WTC11 (cell line): ENCODE data around the gene MC3R. TPM values are rescaled to one million over a fixed set of nuclear protein-coding genes. Genes with fewer than 3 reads are reported as not detected.
"Not testable (repeated sequence)": the region's sequence is repeated elsewhere in the genome, so short reads cannot be mapped to it uniquely, and the experiment has no call there.

Experiments used
- ATAC-seq: fragments of 200-7000 bp; cut with Tn5 transposase; 2 replicates; pipeline ENCODE4 v1.10.0; 2021; ENCODE audit warnings: mild to moderate bottlenecking, moderate library complexity
- CTCF ChIA-PET: fragments of 300-600 bp; sonication (Branson Sonifier 250); formaldehyde crosslinking; loops from one replicate; lab custom pipeline; 2021; ENCODE audit warnings: antibody characterized with exemption; lab: Charles Lee
- POLR2A ChIA-PET: fragments of 350-600 bp; sonication (Branson Sonifier 250); formaldehyde crosslinking; loops from one replicate; lab custom pipeline; 2021; ENCODE audit warnings: antibody characterized with exemption; lab: Charles Lee
- DNase-seq: peaks from one replicate; pipeline ENCODE4 v3.0.0; 2021; ENCODE audit warnings: low spot score
- H3K27ac Mint-ChIP-seq: 2 replicates; pipeline ENCODE4 v1.8.0; 2021; ENCODE audit warnings: mixed read lengths
- H3K27me3 Mint-ChIP-seq: 2 replicates; pipeline ENCODE4 v1.8.0; 2021; ENCODE audit warnings: low read depth, mild to moderate bottlenecking, moderate library complexity, mixed read lengths
- H3K36me3 Mint-ChIP-seq: 2 replicates; pipeline ENCODE4 v1.8.0; 2021; ENCODE audit warnings: mixed read lengths
- H3K4me1 Mint-ChIP-seq: 2 replicates; pipeline ENCODE4 v1.8.0; 2022; ENCODE audit warnings: mixed read lengths
- H3K4me3 Mint-ChIP-seq: 2 replicates; pipeline ENCODE4 v1.8.0; 2021; ENCODE audit warnings: mild to moderate bottlenecking, moderate library complexity, mixed read lengths
- H3K9me3 Mint-ChIP-seq: 2 replicates; pipeline ENCODE4 v1.8.0; 2021; ENCODE audit warnings: mixed read lengths
- CBFB ChIP-seq: sonication (generic); formaldehyde crosslinking; IDR thresholded peaks from 2 replicates; pipeline ENCODE4 v1.8.1; 2022; ENCODE audit warnings: mild to moderate bottlenecking, low read depth, missing genetic modification reagents
- FOXP1 ChIP-seq: sonication (generic); formaldehyde crosslinking; IDR thresholded peaks from 2 replicates; pipeline ENCODE4 v1.8.0; 2022; ENCODE audit warnings: missing genetic modification reagents, mild to moderate bottlenecking, moderate library complexity, borderline replicate concordance
- NFE2L1 ChIP-seq: sonication (generic); formaldehyde crosslinking; IDR thresholded peaks from 2 replicates; pipeline ENCODE4 v1.8.1; 2023; ENCODE audit warnings: missing genetic modification reagents
- OVOL2 ChIP-seq: fragments of 250-450 bp; sonication (Bioruptor Pico); IDR thresholded peaks from 2 replicates; pipeline ENCODE4 v1.9.0; 2021; ENCODE audit warnings: mild to moderate bottlenecking, borderline replicate concordance
- ZNF671 ChIP-seq: fragments of 250-450 bp; sonication (Bioruptor Pico); IDR thresholded peaks from 2 replicates; pipeline ENCODE4 v1.8.0; 2021; ENCODE audit warnings: mild to moderate bottlenecking
- total RNA-seq: library from RNA; stranded (reverse); gene quantifications from 3 replicates; pipeline ENCODE4 v1.2.3, GENCODE V29; 2021
- TF ChIP-seq, protein P1 (sequence below): sonication (generic); formaldehyde crosslinking; IDR thresholded peaks from 2 replicates; pipeline ENCODE4 v1.8.1; 2023; ENCODE audit warnings: mild to moderate bottlenecking, moderate library complexity, missing genetic modification reagents
- TF ChIP-seq, protein P2 (sequence below): sonication (generic); formaldehyde crosslinking; IDR thresholded peaks from 2 replicates; pipeline ENCODE4 v1.8.1; 2022; ENCODE audit warnings: low read depth, mild to moderate bottlenecking, moderate library complexity, missing genetic modification reagents, borderline replicate concordance
- TF ChIP-seq, protein P3 (sequence below): sonication (generic); formaldehyde crosslinking; IDR thresholded peaks from 2 replicates; pipeline ENCODE4 v1.8.1; 2023; ENCODE audit warnings: mild to moderate bottlenecking, missing genetic modification reagents
- TF ChIP-seq, protein P4 (sequence below): fragments of 250-450 bp; sonication (Bioruptor Pico); conservative IDR thresholded peaks from 2 replicates; pipeline ENCODE4 v1.9.0; 2021; ENCODE audit warnings: mild to moderate bottlenecking
- TF ChIP-seq, protein P5 (sequence below): fragments of 250-450 bp; sonication (Bioruptor Pico); IDR thresholded peaks from 2 replicates; pipeline ENCODE4 v1.9.0; 2021; ENCODE audit warnings: mild to moderate bottlenecking, borderline replicate concordance
- TF ChIP-seq, protein P6 (sequence below): fragments of 250-450 bp; sonication (Bioruptor Pico); IDR thresholded peaks from 2 replicates; pipeline ENCODE4 v1.9.0; 2021; ENCODE audit warnings: mild to moderate bottlenecking
- TF ChIP-seq, protein P7 (sequence below): sonication (generic); formaldehyde crosslinking; IDR thresholded peaks from 2 replicates; pipeline ENCODE4 v1.8.1; 2023; ENCODE audit warnings: mild to moderate bottlenecking, missing genetic modification reagents
- TF ChIP-seq, protein P8 (sequence below): sonication (generic); formaldehyde crosslinking; IDR thresholded peaks from 2 replicates; pipeline ENCODE4 v1.8.1; 2022; ENCODE audit warnings: low read depth, missing genetic modification reagents, borderline replicate concordance

The MC3R gene
- total RNA-seq, 1 experiment from 2014 or later, result not detected

DNA sequence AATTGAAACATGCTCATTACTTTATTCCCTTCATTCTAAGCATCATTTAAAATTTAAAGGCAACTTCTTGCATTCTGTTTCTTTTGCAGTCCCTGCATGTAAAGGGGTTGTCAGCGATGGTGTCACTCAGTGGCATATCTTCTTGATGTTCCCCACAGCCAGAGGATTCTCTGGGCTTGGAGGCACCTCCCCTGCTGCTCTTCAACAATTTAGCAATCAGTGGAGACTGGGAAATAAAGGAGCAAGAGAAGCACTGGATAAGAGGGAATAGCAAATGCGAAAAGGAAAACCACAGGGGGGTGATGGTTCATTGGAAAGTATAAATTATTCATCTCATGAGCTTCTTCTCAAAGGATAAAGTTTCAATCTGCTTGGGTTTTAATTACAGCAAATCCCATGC lies 30.7 kb upstream of the MC3R start:
- Mint-ChIP-seq H3K27me3 (peaks cover 19% of the 10 kb centered on the region), H3K36me3 (peaks cover 79% of the 10 kb centered on the region), H3K4me1 (no peaks in the 10 kb centered on the region), H3K27ac (no peak overlapping the region), H3K4me3 (no peak overlapping the region), H3K9me3 (peaks cover 88% of the 10 kb centered on the region)
- no peak for ATAC-seq
- POLR2A ChIA-PET, result no interaction called here
- TF ChIP-seq, protein P1, sequence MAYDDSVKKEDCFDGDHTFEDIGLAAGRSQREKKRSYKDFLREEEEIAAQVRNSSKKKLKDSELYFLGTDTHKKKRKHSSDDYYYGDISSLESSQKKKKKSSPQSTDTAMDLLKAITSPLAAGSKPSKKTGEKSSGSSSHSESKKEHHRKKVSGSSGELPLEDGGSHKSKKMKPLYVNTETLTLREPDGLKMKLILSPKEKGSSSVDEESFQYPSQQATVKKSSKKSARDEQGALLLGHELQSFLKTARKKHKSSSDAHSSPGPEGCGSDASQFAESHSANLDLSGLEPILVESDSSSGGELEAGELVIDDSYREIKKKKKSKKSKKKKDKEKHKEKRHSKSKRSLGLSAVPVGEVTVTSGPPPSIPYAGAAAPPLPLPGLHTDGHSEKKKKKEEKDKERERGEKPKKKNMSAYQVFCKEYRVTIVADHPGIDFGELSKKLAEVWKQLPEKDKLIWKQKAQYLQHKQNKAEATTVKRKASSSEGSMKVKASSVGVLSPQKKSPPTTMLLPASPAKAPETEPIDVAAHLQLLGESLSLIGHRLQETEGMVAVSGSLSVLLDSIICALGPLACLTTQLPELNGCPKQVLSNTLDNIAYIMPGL (CRISPR knock-in tag), result no peak
- TF ChIP-seq, protein P2, sequence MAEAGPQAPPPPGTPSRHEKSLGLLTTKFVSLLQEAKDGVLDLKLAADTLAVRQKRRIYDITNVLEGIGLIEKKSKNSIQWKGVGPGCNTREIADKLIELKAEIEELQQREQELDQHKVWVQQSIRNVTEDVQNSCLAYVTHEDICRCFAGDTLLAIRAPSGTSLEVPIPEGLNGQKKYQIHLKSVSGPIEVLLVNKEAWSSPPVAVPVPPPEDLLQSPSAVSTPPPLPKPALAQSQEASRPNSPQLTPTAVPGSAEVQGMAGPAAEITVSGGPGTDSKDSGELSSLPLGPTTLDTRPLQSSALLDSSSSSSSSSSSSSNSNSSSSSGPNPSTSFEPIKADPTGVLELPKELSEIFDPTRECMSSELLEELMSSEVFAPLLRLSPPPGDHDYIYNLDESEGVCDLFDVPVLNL (CRISPR knock-in tag), result no peak
- CTCF ChIA-PET, result no interaction called here
- no peak for DNase-seq

DNA sequence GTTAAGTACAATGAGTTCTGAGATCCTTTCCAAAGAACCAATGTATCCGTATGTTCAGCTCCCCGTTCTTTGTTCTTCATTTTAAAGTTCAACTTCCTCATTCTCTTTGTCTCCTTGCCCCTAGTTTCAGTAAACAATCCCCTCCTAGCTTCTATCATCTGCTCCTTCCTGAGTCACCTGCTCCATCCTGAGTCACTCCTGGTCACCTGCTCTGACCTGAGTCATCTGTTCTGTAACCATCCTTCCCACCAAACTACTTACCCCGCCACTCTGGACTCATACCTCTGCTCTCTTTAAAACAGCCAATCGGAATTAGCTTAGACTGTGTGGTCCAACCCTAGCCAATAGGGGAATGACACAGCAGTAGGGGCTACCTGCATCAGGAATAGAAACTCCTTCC lies 27.3 kb upstream of the MC3R start:
- H3K4me1 Mint-ChIP-seq, H3K27ac Mint-ChIP-seq, ATAC-seq, H3K4me3 Mint-ChIP-seq, POLR2A ChIA-PET, CTCF ChIA-PET, DNase-seq: not testable (repeated sequence)
- H3K36me3 Mint-ChIP-seq, result peaks cover 80% of the 10 kb centered on the region
- peaks cover 14% of the 10 kb centered on the region for H3K27me3 Mint-ChIP-seq
- H3K9me3 Mint-ChIP-seq, result peaks cover 94% of the 10 kb centered on the region

DNA sequence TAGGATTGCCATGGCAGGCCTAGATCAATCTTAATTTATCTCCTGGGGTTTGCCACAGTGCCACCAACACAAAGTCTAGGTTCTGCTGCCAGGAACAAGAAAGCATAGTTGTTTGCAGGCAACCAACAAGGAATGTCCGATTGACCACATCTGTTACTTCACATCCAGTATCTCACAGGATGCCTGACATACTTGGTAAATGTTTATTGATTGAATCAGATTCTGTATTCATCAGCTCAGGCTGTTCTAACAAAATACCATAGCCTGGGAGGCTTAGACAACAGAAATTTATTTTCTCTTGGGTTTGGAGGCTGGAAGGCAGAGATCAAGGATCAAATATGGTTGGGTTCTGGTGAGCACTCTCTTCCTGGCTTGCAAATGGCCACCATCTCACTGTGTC lies 26.3 kb upstream of the MC3R start:
- no peak for ATAC-seq
- Mint-ChIP-seq H3K36me3 (peaks cover 82% of the 10 kb centered on the region), H3K4me1 (no peaks in the 10 kb centered on the region), H3K9me3 (peaks cover 96% of the 10 kb centered on the region), H3K27me3 (peaks cover 14% of the 10 kb centered on the region), H3K27ac (no peak overlapping the region), H3K4me3 (no peak overlapping the region)
- DNase-seq, result no peak
- POLR2A ChIA-PET, result no interaction called here
- CTCF ChIA-PET, result no interaction called here
- TF ChIP-seq, protein P3, sequence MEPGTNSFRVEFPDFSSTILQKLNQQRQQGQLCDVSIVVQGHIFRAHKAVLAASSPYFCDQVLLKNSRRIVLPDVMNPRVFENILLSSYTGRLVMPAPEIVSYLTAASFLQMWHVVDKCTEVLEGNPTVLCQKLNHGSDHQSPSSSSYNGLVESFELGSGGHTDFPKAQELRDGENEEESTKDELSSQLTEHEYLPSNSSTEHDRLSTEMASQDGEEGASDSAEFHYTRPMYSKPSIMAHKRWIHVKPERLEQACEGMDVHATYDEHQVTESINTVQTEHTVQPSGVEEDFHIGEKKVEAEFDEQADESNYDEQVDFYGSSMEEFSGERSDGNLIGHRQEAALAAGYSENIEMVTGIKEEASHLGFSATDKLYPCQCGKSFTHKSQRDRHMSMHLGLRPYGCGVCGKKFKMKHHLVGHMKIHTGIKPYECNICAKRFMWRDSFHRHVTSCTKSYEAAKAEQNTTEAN, result no peak
- no peak for TF ChIP-seq FOXP1 (CRISPR knock-in tag)
- no peak for TF ChIP-seq OVOL2 (CRISPR knock-in tag)
- TF ChIP-seq, protein P4, sequence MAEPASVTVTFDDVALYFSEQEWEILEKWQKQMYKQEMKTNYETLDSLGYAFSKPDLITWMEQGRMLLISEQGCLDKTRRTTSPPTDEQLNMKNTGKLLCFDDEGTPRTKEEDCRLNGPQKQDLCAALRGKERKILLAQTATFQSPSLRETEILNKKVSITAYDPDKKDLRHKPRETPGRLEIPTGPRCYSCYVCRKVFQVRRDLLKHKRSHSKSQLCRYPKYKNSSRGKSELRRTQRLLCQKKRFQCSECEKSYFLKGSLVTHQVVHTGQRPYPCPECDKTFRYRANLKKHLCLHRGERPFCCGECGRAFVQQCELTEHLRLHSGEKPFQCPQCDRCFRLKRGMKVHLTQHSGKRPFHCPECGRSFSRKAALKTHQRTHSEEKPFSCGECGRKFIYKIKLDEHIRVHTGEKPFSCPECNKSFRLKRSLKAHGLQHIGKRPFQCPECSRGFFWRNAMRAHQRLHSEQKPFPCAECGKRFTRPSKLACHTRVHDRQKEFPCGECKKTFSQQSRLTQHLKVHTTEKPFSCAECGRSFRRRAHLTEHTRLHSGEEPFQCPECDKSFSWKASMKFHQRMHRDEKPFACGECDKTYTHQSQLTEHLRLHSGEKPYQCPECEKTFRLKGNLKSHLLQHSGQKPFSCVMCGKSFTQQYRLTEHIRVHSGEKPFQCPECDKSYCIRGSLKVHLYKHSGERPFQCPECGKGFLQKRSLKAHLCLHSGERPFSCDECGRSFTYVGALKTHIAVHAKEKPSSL, result no peak
- TF ChIP-seq, protein P5, sequence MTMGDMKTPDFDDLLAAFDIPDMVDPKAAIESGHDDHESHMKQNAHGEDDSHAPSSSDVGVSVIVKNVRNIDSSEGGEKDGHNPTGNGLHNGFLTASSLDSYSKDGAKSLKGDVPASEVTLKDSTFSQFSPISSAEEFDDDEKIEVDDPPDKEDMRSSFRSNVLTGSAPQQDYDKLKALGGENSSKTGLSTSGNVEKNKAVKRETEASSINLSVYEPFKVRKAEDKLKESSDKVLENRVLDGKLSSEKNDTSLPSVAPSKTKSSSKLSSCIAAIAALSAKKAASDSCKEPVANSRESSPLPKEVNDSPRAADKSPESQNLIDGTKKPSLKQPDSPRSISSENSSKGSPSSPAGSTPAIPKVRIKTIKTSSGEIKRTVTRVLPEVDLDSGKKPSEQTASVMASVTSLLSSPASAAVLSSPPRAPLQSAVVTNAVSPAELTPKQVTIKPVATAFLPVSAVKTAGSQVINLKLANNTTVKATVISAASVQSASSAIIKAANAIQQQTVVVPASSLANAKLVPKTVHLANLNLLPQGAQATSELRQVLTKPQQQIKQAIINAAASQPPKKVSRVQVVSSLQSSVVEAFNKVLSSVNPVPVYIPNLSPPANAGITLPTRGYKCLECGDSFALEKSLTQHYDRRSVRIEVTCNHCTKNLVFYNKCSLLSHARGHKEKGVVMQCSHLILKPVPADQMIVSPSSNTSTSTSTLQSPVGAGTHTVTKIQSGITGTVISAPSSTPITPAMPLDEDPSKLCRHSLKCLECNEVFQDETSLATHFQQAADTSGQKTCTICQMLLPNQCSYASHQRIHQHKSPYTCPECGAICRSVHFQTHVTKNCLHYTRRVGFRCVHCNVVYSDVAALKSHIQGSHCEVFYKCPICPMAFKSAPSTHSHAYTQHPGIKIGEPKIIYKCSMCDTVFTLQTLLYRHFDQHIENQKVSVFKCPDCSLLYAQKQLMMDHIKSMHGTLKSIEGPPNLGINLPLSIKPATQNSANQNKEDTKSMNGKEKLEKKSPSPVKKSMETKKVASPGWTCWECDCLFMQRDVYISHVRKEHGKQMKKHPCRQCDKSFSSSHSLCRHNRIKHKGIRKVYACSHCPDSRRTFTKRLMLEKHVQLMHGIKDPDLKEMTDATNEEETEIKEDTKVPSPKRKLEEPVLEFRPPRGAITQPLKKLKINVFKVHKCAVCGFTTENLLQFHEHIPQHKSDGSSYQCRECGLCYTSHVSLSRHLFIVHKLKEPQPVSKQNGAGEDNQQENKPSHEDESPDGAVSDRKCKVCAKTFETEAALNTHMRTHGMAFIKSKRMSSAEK (CRISPR knock-in tag), result no peak
- no peak for TF ChIP-seq CBFB (CRISPR knock-in tag)
- TF ChIP-seq NFE2L1, result no peak
- no peak for TF ChIP-seq ZNF671 (CRISPR knock-in tag)
- TF ChIP-seq, protein P6, sequence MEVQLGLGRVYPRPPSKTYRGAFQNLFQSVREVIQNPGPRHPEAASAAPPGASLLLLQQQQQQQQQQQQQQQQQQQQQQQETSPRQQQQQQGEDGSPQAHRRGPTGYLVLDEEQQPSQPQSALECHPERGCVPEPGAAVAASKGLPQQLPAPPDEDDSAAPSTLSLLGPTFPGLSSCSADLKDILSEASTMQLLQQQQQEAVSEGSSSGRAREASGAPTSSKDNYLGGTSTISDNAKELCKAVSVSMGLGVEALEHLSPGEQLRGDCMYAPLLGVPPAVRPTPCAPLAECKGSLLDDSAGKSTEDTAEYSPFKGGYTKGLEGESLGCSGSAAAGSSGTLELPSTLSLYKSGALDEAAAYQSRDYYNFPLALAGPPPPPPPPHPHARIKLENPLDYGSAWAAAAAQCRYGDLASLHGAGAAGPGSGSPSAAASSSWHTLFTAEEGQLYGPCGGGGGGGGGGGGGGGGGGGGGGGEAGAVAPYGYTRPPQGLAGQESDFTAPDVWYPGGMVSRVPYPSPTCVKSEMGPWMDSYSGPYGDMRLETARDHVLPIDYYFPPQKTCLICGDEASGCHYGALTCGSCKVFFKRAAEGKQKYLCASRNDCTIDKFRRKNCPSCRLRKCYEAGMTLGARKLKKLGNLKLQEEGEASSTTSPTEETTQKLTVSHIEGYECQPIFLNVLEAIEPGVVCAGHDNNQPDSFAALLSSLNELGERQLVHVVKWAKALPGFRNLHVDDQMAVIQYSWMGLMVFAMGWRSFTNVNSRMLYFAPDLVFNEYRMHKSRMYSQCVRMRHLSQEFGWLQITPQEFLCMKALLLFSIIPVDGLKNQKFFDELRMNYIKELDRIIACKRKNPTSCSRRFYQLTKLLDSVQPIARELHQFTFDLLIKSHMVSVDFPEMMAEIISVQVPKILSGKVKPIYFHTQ (CRISPR knock-in tag), result no peak
- TF ChIP-seq, protein P7, sequence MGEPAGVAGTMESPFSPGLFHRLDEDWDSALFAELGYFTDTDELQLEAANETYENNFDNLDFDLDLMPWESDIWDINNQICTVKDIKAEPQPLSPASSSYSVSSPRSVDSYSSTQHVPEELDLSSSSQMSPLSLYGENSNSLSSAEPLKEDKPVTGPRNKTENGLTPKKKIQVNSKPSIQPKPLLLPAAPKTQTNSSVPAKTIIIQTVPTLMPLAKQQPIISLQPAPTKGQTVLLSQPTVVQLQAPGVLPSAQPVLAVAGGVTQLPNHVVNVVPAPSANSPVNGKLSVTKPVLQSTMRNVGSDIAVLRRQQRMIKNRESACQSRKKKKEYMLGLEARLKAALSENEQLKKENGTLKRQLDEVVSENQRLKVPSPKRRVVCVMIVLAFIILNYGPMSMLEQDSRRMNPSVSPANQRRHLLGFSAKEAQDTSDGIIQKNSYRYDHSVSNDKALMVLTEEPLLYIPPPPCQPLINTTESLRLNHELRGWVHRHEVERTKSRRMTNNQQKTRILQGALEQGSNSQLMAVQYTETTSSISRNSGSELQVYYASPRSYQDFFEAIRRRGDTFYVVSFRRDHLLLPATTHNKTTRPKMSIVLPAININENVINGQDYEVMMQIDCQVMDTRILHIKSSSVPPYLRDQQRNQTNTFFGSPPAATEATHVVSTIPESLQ (CRISPR knock-in tag), result no peak
- TF ChIP-seq, protein P8, sequence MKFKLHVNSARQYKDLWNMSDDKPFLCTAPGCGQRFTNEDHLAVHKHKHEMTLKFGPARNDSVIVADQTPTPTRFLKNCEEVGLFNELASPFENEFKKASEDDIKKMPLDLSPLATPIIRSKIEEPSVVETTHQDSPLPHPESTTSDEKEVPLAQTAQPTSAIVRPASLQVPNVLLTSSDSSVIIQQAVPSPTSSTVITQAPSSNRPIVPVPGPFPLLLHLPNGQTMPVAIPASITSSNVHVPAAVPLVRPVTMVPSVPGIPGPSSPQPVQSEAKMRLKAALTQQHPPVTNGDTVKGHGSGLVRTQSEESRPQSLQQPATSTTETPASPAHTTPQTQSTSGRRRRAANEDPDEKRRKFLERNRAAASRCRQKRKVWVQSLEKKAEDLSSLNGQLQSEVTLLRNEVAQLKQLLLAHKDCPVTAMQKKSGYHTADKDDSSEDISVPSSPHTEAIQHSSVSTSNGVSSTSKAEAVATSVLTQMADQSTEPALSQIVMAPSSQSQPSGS, result no peak
